ENCODE results near the gene CLIC3. TPM values are rescaled to one million over a fixed set of nuclear protein-coding genes. Genes with fewer than 3 reads are reported as not detected.
A peak's percentile ranks its signal among the peaks of the same experiment; 100 is the strongest.

The CLIC3 gene
- total RNA-seq, 1 donor from 2014 or later = not detected

- intact Hi-C loops (cut with micrococcal nuclease) = no loop called here
- ATAC-seq (ENCODE audit: low read depth) = no peak
- DNase-seq = peak; percentile 52
- Mint-ChIP-seq H3K27me3 (no peaks in the 10 kb centered on the region), H3K4me3 (peak overlapping the region; percentile 76), H3K36me3 (ENCODE audit: low read depth) (no peaks in the 10 kb centered on the region), H3K9me3 (no peaks in the 10 kb centered on the region), H3K4me1 (peaks cover 76% of the 10 kb centered on the region), H3K27ac (peak overlapping the region; percentile 85)
- no peak for TF ChIP-seq CTCF (IDR thresholded peaks at IDR 0.05)
- POLR2A ChIA-PET = interaction anchor here (0.6 to 1.4 kb wide), 5 partner anchors 56 to 381 kb away, joined by 3 to 4 read pairs (median 4); partner anchors contain the start of genes MAN1B1 and TUBB4B
- CTCF ChIA-PET = interaction anchor here (1.1 to 2.5 kb wide), 5 partner anchors 16 to 244 kb away, joined by 3 to 11 read pairs (median 4); partner anchors contain the start of gene CLIC3
Observed at GRCh38 chr9:137030538-137031527, 34.5 kb upstream of the CLIC3 start.

- Mint-ChIP-seq H3K36me3 (ENCODE audit: low read depth) (no peaks in the 10 kb centered on the region), H3K27me3 (no peaks in the 10 kb centered on the region), H3K4me3 (peak overlapping the region; percentile 76), H3K9me3 (no peaks in the 10 kb centered on the region), H3K27ac (peak overlapping the region; percentile 85), H3K4me1 (peaks cover 74% of the 10 kb centered on the region)
- intact Hi-C loops (cut with micrococcal nuclease) = no loop called here
- ATAC-seq (ENCODE audit: low read depth) (no peak), DNase-seq (no peak)
- ChIA-PET CTCF (interaction anchor here (0.8 to 2.5 kb wide), 23 partner anchors 8 to 264 kb away, joined by 3 to 15 read pairs (median 6); partner anchors contain the start of genes CLIC3, MAN1B1, PAXX and TRAF2), POLR2A (interaction anchor here (0.5 to 1.4 kb wide), 7 partner anchors 38 to 240 kb away, joined by 3 to 10 read pairs (median 3); partner anchors contain the start of gene PAXX)
- no peak for TF ChIP-seq CTCF (IDR thresholded peaks at IDR 0.05)
Observed at GRCh38 chr9:137030006-137030405, 33.6 kb upstream of the CLIC3 start.

- intact Hi-C loops (cut with micrococcal nuclease) = loop anchor here (2.0 to 5.0 kb wide), 2 partner anchors 36 to 38 kb away; partner anchors contain the start of gene PAXX
- Mint-ChIP-seq H3K27ac (peak overlapping the region; percentile 73), H3K27me3 (no peaks in the 10 kb centered on the region), H3K4me1 (peaks cover 67% of the 10 kb centered on the region), H3K9me3 (no peaks in the 10 kb centered on the region), H3K4me3 (peak overlapping the region; percentile 78), H3K36me3 (ENCODE audit: low read depth) (no peaks in the 10 kb centered on the region)
- TF ChIP-seq CTCF (IDR thresholded peaks at IDR 0.05) = peak; percentile 36
- peak; percentile 76 for DNase-seq
- peak; percentile 27 for ATAC-seq (ENCODE audit: low read depth)
- CTCF ChIA-PET = interaction anchor here (0.7 to 2.5 kb wide), 31 partner anchors 9 to 264 kb away, joined by 3 to 15 read pairs (median 4); partner anchors contain the start of genes AJM1, CLIC3, MAN1B1 and PAXX
- POLR2A ChIA-PET = interaction anchor here (0.5 to 1.5 kb wide), 8 partner anchors 37 to 239 kb away, joined by 3 to 10 read pairs (median 3); partner anchors contain the start of genes PAXX and TUBB4B
Observed at GRCh38 chr9:137029058-137029936, 32.9 kb upstream of the CLIC3 start.

GRCh38 chr9:137028263-137029057 lies 32.1 kb upstream of the CLIC3 start:
- ChIA-PET POLR2A (interaction anchor here (0.6 to 1.5 kb wide), 5 partner anchors 25 to 212 kb away, joined by 3 to 10 read pairs (median 3); partner anchors contain the start of genes CLIC3, PAXX and TUBB4B), CTCF (interaction anchor here (0.7 to 2.5 kb wide), 25 partner anchors 8 to 256 kb away, joined by 3 to 15 read pairs (median 4); partner anchors contain the start of genes AJM1, CLIC3, PAXX and RNF224)
- Mint-ChIP-seq H3K27me3 (no peaks in the 10 kb centered on the region), H3K36me3 (ENCODE audit: low read depth) (no peaks in the 10 kb centered on the region), H3K4me1 (peaks cover 61% of the 10 kb centered on the region), H3K27ac (peak overlapping the region; percentile 35), H3K9me3 (no peaks in the 10 kb centered on the region), H3K4me3 (peak overlapping the region; percentile 78)
- intact Hi-C loops (cut with micrococcal nuclease) = loop anchor here (2.0 to 5.0 kb wide), 2 partner anchors 36 to 39 kb away; partner anchors contain the start of gene PAXX
- ATAC-seq (ENCODE audit: low read depth) (peak; percentile 51), DNase-seq (peak; percentile 77)
- TF ChIP-seq CTCF (IDR thresholded peaks at IDR 0.05) = no peak

Measured in activated B cell treated with CpG ODN at 0.5 μM for 24 hours (primary cell).